B cell (primary cell): ENCODE data around the gene MUC4. TPM values are rescaled to one million over a fixed set of nuclear protein-coding genes. Genes with fewer than 3 reads are reported as not detected.
A peak's percentile ranks its signal among the peaks of the same experiment; 100 is the strongest.

ENCODE experiments used
- ATAC-seq: fragments of 200-7000 bp; cut with Tn5 transposase; one replicate; pipeline ENCODE4 v1.10.0; 2021; ENCODE audit warnings: low read depth, mild to moderate bottlenecking, moderate number of reproducible peaks, moderate library complexity
- CTCF ChIA-PET: fragments of 350-600 bp; sonication (Branson Sonifier 250); formaldehyde crosslinking; loops from one replicate; lab custom pipeline; 2021; ENCODE audit warnings: antibody characterized with exemption, inconsistent platforms; lab: Charles Lee
- POLR2A ChIA-PET: fragments of 350-600 bp; sonication (Branson Sonifier 250); formaldehyde crosslinking; loops from one replicate; lab custom pipeline; 2021; ENCODE audit warnings: antibody characterized with exemption; lab: Charles Lee
- DNase-seq: peaks from one replicate; pipeline ENCODE4 v3.0.0; 2013
- H2AFZ ChIP-seq: 2 replicates; pipeline ENCODE4 v1.6.1; 2012; ENCODE audit warnings: mild to moderate bottlenecking, low read depth, low read length; ENCODE audit not compliant: insufficient read depth, poor library complexity, severe bottlenecking
- H3K27ac ChIP-seq, 2 donors: 1 replicate in 1 of 2; 2 replicates in 1 of 2; pipeline ENCODE4 v1.5.1; 2012 to 2013; ENCODE audit warnings: low read length in 2 of 2, mild to moderate bottlenecking in 2 of 2, moderate library complexity in 1 of 2
- H3K27me3 ChIP-seq, 4 experiments: fragments of 200-600 bp in 1 of 4; sonication (generic) in 1 of 4; replicated peaks in 1 of 4; 1 replicate in 2 of 4; 2 replicates in 2 of 4; pipeline versions ENCODE4 v1.6.1 to v1.7.0; 2013 to 2016; ENCODE audit warnings: low read length in 3 of 4, mild to moderate bottlenecking in 2 of 4, mixed read lengths in 1 of 4, moderate library complexity in 1 of 4; ENCODE audit not compliant: insufficient read depth in 4 of 4, control insufficient read depth in 3 of 4; ENCODE audit errors: control extremely low read depth in 1 of 4
- H3K36me3 ChIP-seq, 2 experiments: replicated peaks in 1 of 2; 1 replicate in 1 of 2; 2 replicates in 1 of 2; pipeline versions ENCODE4 v1.6.1 to v1.7.1; 2013; ENCODE audit warnings: low read length in 1 of 2; ENCODE audit not compliant: insufficient read depth in 2 of 2, control insufficient read depth in 1 of 2; ENCODE audit errors: control extremely low read depth in 1 of 2, extremely low read depth in 1 of 2
- H3K4me1 ChIP-seq, 2 donors: fragments of 200-600 bp in 1 of 2; sonication (generic) in 1 of 2; 1 replicate in 1 of 2; 2 replicates in 1 of 2; pipeline versions ENCODE4 v1.5.1 to v1.6.1; 2013 to 2017; ENCODE audit warnings: low read length in 2 of 2; ENCODE audit not compliant: control insufficient read depth in 2 of 2, insufficient read depth in 2 of 2
- H3K4me2 ChIP-seq: replicated peaks from 2 replicates; pipeline ENCODE3; 2012; ENCODE audit warnings: mild to moderate bottlenecking, low read depth, low read length; ENCODE audit not compliant: poor library complexity, severe bottlenecking
- H3K4me3 ChIP-seq, 5 experiments: fragments of 200-600 bp in 1 of 5; sonication (generic) in 1 of 5; 1 replicate in 3 of 5; 2 replicates in 2 of 5; pipeline versions ENCODE4 v1.5.1 to v1.7.0; 2011 to 2016; ENCODE audit warnings: low read length in 4 of 5, mild to moderate bottlenecking in 4 of 5, low read depth in 2 of 5, control low read depth in 1 of 5, moderate library complexity in 1 of 5; ENCODE audit not compliant: insufficient read depth in 1 of 5; ENCODE audit errors: control extremely low read depth in 1 of 5, extremely low read depth in 1 of 5
- H3K79me2 ChIP-seq: fragments of 200-600 bp; sonication (generic); one replicate; pipeline ENCODE4 v1.6.0; 2016; ENCODE audit warnings: low read length; ENCODE audit not compliant: control insufficient read depth, insufficient read depth
- H3K9ac ChIP-seq: fragments of 200-600 bp; sonication (generic); 2 replicates; pipeline ENCODE4 v1.6.1; 2017; ENCODE audit warnings: mild to moderate bottlenecking, low read length, moderate library complexity
- H3K9me3 ChIP-seq, 3 donors: one replicate each; pipeline versions ENCODE4 v1.6.1 to v1.7.1; 2013; ENCODE audit warnings: low read length in 2 of 3; ENCODE audit not compliant: control insufficient read depth in 2 of 3, insufficient read depth in 1 of 3; ENCODE audit errors: control extremely low read depth in 1 of 3
- H4K20me1 ChIP-seq: 2 replicates; pipeline ENCODE4 v1.6.0; 2012; ENCODE audit warnings: mild to moderate bottlenecking, low read length; ENCODE audit not compliant: insufficient read depth, control insufficient read depth, poor library complexity, severe bottlenecking
- H3K27ac Mint-ChIP-seq: one replicate; pipeline ENCODE4 v1.8.0; 2021; ENCODE audit warnings: mixed read lengths
- H3K27me3 Mint-ChIP-seq: one replicate; pipeline ENCODE4 v1.8.0; 2021; ENCODE audit warnings: mixed read lengths
- H3K4me1 Mint-ChIP-seq: one replicate; pipeline ENCODE4 v1.8.0; 2021; ENCODE audit warnings: mixed read lengths
- H3K4me3 Mint-ChIP-seq: one replicate; pipeline ENCODE4 v1.8.0; 2021; ENCODE audit warnings: mixed read lengths
- H3K9me3 Mint-ChIP-seq: one replicate; pipeline ENCODE4 v1.8.0; 2022; ENCODE audit warnings: mixed read lengths; ENCODE audit not compliant: insufficient read depth
- EZH2 ChIP-seq: IDR thresholded peaks from 2 replicates; pipeline ENCODE4 v1.6.1; 2012; ENCODE audit warnings: borderline replicate concordance, low read depth, mild to moderate bottlenecking, moderate library complexity, low read length; ENCODE audit not compliant: insufficient read depth, poor library complexity, severe bottlenecking
- WGBS: methylation state at CpG from one replicate; pipeline ENCODE4 v1.1.5; 2013; ENCODE audit warnings: missing lambda C conversion rate; ENCODE audit not compliant: insufficient coverage; 5-methylcytosine and 5-hydroxymethylcytosine counted together
- intact Hi-C: fragments of 100-400 bp; cut with micrococcal nuclease; formaldehyde crosslinking; loops from one replicate; pipeline ENCODE4 v1.10.0; 2022
- polyA plus RNA-seq: library from polyadenylated mRNA; depleted of rRNA; stranded (reverse); fragments of >200 nt; gene quantifications from 2 replicates; pipeline ENCODE4 v1.2.3, GENCODE V29; 2012
- total RNA-seq, 2 donors: library from RNA; stranded (reverse); fragments of 120-200 nt in 1 of 2; gene quantifications; 1 replicate in 1 of 2; 2 replicates in 1 of 2; pipeline versions ENCODE4 v1.2.3 to v1.2.4, GENCODE V29; 2013 to 2022
- TF ChIP-seq, protein P1 (sequence below): fragments of 200-600 bp; IDR thresholded peaks from one replicate; pipeline ENCODE4 v1.8.0; 2022; ENCODE audit warnings: antibody characterized with exemption, mild to moderate bottlenecking

The MUC4 gene
- total and polyA plus RNA-seq, 2 donors (not counting 1 experiment from before 2014, with no cell fraction given), result 0.22 to 1.2 TPM

DNA sequence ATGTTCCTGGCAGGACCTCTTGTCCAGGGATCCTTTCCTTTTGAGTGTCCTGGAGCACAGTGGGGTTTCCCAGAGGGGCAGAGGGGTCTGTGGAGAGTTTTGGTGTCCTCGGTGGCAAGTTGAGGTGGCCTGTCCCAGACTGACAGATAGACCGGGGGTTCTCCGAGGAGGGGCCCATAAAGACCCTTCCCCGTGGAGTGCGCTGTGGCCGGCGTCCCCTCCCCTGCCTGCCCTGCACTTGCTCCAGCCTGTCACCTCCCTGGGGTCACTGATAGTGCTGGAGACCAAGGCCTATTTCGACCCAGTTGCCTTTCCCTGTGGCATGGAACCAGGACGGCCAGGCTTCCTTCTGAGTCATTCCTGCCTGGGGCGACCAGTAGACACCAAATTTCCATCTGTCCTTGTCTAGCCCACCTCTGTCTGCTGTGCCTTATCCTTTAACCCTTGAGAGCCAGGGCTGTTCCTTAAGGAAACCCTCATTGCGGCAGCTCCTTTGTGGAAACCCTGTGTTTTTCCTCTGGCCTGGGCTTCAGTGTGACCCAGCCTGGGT, 2.9 kb downstream of the MUC4 start:
- Histone ChIP-seq H3K9ac (no peak overlapping the region), H3K9me3 (peaks cover 0 to 2% (median 0%) of the 10 kb centered on the region in 3 donors), H4K20me1 (no peaks in the 10 kb centered on the region), H3K27ac (no peak overlapping the region), H3K79me2 (no peaks in the 10 kb centered on the region), H3K4me2 (no peak overlapping the region), H2AFZ (no peak overlapping the region), H3K36me3 (no peaks in the 10 kb centered on the region), H3K4me1 (peaks cover 0 to 23% of the 10 kb centered on the region in 2 donors), H3K4me3 (no peak overlapping the region), H3K27me3 (peaks cover 0 to 8% (median 0%) of the 10 kb centered on the region in 4 experiments)
- Mint-ChIP-seq H3K27ac (no peak overlapping the region), H3K4me3 (no peak overlapping the region), H3K9me3 (no peaks in the 10 kb centered on the region), H3K4me1 (peaks cover 21% of the 10 kb centered on the region), H3K27me3 (peaks cover 40% of the 10 kb centered on the region)
- ChIA-PET POLR2A (no interaction called here), CTCF (no interaction called here)
- intact Hi-C loops, result no loop called here
- ATAC-seq (no peak), DNase-seq (no peak)
- TF ChIP-seq, protein P1, sequence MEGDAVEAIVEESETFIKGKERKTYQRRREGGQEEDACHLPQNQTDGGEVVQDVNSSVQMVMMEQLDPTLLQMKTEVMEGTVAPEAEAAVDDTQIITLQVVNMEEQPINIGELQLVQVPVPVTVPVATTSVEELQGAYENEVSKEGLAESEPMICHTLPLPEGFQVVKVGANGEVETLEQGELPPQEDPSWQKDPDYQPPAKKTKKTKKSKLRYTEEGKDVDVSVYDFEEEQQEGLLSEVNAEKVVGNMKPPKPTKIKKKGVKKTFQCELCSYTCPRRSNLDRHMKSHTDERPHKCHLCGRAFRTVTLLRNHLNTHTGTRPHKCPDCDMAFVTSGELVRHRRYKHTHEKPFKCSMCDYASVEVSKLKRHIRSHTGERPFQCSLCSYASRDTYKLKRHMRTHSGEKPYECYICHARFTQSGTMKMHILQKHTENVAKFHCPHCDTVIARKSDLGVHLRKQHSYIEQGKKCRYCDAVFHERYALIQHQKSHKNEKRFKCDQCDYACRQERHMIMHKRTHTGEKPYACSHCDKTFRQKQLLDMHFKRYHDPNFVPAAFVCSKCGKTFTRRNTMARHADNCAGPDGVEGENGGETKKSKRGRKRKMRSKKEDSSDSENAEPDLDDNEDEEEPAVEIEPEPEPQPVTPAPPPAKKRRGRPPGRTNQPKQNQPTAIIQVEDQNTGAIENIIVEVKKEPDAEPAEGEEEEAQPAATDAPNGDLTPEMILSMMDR, result no peak
- TF ChIP-seq EZH2, result no peak
- WGBS, result 83% methylated on average over 11 of the region's 11 CpGs

DNA sequence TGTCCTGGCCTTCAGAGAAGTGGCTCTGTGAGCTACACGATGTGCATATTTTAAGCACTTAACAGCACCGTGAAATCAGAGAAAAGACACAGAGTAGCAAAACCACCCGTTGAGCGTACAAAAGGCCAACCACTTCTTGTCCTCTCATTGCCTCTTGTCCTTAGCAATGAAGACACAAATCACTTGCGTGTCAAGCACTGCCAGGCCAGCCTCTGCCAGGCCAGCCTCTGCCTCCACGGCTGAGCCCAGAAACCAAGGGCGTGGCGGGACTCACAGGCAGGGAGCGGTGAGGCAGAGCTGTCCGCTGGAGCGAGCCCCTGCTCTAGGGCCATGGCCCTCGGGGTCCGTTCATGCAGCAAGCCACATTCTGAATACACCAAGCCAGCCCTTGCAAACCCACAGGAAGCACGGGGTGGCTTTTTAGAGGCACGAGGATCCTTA, 4.0 kb downstream of the MUC4 start:
- Histone ChIP-seq H3K4me2 (no peak overlapping the region), H3K79me2 (no peaks in the 10 kb centered on the region), H3K9me3 (peaks cover 0 to 2% (median 0%) of the 10 kb centered on the region in 3 donors), H3K4me1 (peaks cover 4 to 34% of the 10 kb centered on the region in 2 donors), H3K4me3 (no peak overlapping the region), H4K20me1 (no peaks in the 10 kb centered on the region), H3K27ac (no peak overlapping the region), H3K27me3 (peaks cover 0 to 8% (median 0%) of the 10 kb centered on the region in 4 experiments), H3K36me3 (no peaks in the 10 kb centered on the region), H2AFZ (peak overlapping the region; percentile 22), H3K9ac (no peak overlapping the region)
- intact Hi-C loops, result no loop called here
- POLR2A ChIA-PET, result no interaction called here
- 32% methylated on average over 15 of the region's 15 CpGs for WGBS
- DNase-seq (peak; percentile 28), ATAC-seq (no peak)
- peaks cover 32% of the 10 kb centered on the region for H3K4me1 Mint-ChIP-seq
- H3K27me3 Mint-ChIP-seq, result peaks cover 45% of the 10 kb centered on the region
- CTCF ChIA-PET, result no interaction called here
- no peak overlapping the region for H3K4me3 Mint-ChIP-seq
- no peak overlapping the region for H3K27ac Mint-ChIP-seq
- H3K9me3 Mint-ChIP-seq, result no peaks in the 10 kb centered on the region
- TF ChIP-seq, protein P1, result no peak
- TF ChIP-seq EZH2, result no peak
